GM13976 (cell line): ENCODE data around the gene PSMD6.

Experiments
- DNase-seq: peaks from one replicate; pipeline ENCODE4 v3.0.0; 2012; ENCODE audit warnings: low spot score
- in situ Hi-C: fragments of 300-500 bp; cut with MboI; formaldehyde crosslinking; loops from one replicate; pipeline ENCODE4 v1.12.0; 2022; ENCODE audit warnings: low sequenced_read_pairs, mixed read lengths, inconsistent platforms; ENCODE audit not compliant: unreplicated experiment
- TF ChIP-seq, protein P1 (sequence below): IDR thresholded peaks from 2 replicates; pipeline ENCODE4 v1.5.1; 2012; ENCODE audit warnings: borderline replicate concordance, mild to moderate bottlenecking; ENCODE audit not compliant: insufficient read depth; ENCODE audit errors: extremely low read depth, missing control alignments, control extremely low read depth

The PSMD6 gene

DNA sequence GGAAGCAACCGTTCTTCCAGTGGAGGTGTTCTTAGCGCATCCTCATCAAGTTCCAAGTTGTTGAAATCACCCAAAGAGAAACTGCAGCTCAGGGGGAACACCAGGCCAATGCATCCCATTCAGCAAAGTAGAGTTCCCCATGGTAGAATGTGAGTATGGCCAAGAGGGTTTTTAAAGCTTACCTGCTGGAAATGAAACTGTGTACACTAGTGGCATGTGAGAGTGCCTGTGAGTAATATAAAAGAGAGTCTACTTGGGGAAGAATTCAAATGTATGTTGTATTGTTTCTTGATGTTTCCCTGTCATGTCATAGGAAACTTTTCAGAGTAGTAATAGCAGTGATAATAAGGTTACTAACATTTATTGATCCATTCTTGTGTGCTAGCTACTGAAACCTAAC lies 43.3 kb downstream of the PSMD6 start:
- TF ChIP-seq, protein P1, sequence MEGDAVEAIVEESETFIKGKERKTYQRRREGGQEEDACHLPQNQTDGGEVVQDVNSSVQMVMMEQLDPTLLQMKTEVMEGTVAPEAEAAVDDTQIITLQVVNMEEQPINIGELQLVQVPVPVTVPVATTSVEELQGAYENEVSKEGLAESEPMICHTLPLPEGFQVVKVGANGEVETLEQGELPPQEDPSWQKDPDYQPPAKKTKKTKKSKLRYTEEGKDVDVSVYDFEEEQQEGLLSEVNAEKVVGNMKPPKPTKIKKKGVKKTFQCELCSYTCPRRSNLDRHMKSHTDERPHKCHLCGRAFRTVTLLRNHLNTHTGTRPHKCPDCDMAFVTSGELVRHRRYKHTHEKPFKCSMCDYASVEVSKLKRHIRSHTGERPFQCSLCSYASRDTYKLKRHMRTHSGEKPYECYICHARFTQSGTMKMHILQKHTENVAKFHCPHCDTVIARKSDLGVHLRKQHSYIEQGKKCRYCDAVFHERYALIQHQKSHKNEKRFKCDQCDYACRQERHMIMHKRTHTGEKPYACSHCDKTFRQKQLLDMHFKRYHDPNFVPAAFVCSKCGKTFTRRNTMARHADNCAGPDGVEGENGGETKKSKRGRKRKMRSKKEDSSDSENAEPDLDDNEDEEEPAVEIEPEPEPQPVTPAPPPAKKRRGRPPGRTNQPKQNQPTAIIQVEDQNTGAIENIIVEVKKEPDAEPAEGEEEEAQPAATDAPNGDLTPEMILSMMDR, result no peak
- DNase-seq, result no peak
- in situ Hi-C loops, result no loop called here

DNA sequence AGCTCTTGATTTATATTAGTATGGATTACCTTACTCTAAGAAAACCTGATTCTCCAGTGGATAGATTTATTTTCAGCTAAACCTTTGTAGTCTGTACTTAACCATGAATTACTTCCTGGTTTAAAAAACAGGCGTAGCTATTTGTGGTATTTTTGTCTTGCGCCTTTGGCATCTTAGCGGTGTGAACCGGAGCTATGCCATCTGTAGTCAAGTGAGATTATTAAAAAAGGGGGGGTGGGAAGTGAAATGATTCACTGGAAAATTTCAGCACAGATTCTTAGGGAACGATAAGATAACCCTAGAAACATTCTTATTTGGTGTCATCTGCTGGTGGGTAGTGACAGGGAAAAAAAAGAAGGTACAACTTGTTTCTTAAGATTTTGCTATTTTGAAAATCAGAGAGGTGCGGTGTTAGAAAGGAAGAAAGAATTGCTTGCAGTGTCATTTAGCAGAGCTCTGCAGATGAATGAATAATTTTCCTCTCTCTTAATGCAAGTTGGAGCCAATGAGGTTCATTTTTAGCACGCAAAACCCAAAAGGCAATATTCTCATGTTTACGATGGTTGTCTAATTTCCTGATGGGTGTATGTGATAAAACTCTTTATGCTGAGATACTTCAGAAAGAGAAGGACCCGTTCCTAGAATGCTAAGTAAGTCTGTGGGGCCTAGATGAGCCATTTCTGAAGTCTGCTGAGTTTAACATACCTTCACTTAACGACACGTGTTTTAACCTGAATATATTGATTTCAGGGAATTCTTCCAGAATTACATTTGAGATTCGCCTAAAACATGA lies 44.0 kb downstream of the PSMD6 start:
- in situ Hi-C loops, result no loop called here
- no peak for DNase-seq
- TF ChIP-seq, protein P1, result no peak

DNA sequence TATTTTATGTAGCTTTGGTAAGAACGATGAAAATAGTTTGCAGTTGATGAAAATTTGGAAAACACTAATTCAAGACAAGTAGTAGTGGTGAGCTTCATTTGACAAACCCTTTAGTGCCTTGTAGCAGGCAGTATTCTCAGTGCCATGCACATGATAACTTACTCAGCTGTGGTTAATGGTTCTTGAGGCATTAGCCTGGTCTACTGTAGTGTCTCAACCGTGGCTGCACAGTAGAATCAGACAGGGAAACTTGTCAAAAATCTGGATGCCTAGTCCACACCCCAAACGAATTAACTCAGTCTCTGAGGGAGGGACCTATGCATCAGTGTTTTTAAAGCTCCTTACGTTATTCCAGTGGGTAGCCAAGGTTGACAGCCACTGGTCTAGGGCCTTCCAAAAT lies 45.4 kb downstream of the PSMD6 start:
- in situ Hi-C loops, result no loop called here
- TF ChIP-seq, protein P1, result no peak
- no peak for DNase-seq

DNA sequence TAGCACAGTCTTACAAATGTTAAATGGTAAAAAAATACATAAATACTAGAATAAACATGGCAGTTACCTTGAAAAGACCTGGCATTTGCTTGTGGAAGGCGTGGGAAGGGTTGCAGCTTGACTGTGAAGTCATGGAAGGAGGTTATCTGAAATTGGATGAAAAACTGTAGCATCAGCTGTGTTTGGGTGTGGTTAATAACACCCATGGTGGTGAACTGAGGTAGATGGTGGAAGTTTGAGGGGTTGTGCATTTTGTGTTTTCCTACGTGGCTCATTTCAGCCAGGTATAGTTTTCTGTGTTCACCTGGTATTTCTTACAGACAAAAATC lies 46.5 kb downstream of the PSMD6 start:
- TF ChIP-seq, protein P1, result no peak
- in situ Hi-C loops, result no loop called here
- no peak for DNase-seq

DNA sequence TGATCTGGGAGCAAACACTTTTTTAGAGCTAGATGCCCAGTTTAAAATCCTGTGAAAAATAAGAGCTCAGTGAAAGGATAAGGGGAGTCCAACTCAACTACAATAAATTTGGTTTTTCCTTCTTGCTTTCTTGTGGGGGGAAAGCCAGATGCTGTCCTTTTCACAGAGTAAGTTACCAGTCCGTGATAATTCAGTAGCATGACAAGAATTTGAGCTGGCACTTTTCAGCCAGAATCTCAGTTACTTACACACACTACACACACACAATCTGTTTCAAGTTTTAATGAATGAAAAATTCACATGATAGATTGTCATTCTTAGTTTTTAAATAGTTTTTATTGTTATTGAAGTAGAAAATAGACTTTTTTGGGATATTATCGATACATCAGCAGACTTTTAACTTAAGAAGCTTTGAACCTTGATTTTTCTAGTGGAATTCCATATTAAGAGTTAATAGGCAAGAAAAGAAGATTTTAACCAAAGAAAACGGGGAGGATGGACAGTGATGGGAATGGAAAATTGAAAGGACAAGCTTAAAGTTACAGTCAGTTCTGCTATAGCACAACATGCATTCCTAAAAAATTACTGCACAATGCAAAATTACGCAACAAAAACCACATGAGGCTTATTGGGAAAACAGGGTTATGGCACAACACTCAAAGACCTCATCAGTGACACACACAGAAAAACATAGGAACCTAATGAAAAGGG lies 47.0 kb downstream of the PSMD6 start:
- TF ChIP-seq, protein P1, result no peak
- in situ Hi-C loops, result no loop called here
- no peak for DNase-seq

DNA sequence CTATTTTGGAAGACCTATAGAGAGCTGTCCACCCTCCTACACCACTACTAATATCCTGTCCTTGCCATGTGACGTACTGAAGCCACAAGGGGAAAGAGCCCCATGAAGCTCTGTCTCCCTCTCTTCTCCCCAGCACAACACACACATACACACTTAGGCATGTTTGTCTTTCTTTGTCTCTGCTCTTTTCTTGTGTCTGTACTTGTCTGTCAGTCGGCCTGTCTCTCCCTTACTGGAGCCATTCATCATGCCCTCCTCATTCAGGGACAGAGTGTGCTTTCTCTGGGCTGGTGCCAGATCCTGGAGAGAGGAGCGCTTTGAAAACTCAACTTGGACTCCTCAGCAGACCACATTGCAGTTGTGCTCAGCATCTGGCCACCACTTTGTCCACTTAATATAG lies 47.6 kb downstream of the PSMD6 start:
- DNase-seq, result no peak
- TF ChIP-seq, protein P1, result no peak
- in situ Hi-C loops, result no loop called here
